HS-5 (cell line): ENCODE results near the gene MACROD2.
A peak's percentile ranks its signal among the peaks of the same experiment; 100 is the strongest.

Experiments
- DNase-seq: peaks from one replicate; pipeline ENCODE4 v3.0.0-alpha.2; 2012; ENCODE audit warnings: low read depth

The MACROD2 gene

GRCh38 chr20:14758356-14758755 is 763.0 kb downstream of the MACROD2 start:
- DNase-seq = no peak

DNA sequence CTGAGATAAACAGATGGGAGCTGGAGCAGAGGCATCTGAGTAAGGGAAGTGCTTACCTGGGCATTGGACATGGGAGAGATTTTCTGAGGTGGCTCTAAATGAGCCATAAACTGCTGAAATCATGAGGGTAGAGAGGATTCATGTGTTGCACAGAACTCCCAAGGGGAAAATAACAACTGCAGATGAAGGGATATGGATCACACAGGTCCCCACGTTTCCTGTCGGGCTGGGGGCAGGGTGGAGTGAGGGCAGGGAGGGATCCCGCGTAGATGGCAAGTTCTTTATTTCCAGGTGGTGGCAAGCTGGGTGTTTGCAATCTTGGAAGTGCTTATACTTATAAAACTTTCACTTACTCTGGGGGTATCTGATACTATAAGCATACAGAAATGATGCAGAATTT is 764.7 kb downstream of the MACROD2 start:
- DNase-seq = no peak

- DNase-seq = no peak
Measured at GRCh38 chr20:14761903-14762302, 766.6 kb downstream of the MACROD2 start.

DNA sequence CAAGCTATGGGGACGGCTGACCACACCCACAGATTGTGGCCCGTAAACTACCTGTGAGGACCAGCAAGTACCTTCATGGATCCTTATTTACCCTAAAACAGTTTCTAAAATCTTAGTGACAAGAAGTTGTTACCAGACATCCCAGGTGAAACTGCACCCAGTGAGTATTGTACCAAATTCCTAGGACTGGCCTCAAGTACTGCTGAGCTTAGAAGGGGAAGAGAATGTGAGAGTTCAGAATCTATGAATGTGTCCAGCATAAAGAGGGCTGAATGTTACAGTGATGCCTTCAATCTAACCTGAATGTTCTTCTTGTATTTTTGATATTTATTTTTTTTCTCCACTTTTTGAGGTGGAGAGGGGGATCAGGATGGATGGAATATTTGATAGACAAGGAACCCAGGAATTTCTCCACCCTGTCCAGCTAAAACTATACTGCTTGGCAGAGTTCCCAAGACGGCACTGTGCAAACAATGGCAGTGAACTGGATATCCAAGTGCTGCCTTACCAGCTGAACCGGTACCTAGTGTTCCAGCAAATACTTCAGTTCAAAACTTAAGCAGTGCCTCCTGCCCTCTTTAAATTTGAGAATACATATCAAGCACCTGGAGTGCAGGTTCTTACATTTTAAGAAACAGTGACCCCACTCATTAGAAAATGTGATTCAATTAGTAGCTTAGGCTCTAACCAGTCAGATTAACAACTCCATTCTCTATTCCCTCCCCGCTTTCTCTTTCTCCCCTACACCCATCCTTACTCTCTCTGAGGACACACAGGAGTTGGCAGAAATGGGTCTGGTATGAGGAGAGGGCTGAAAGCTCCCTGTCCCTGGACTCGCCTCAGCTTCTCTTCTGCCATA is 769.4 kb downstream of the MACROD2 start:
- no peak for DNase-seq

DNA sequence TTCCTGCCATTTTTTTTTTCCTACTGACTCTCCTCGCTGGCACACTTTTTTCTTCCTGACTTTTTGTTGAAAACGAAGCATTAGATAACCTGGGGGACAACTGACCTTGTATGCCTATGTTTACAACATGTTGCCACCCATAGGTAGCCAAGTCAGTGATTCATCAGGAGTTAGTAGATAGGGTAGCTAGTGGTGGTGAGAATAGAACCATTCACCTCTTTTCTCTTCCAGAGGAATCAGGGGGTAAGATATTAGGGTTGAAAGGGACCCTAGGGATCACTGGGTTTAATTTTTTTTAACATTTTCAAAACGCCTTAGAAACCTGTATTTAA is 770.0 kb downstream of the MACROD2 start:
- no peak for DNase-seq

DNA sequence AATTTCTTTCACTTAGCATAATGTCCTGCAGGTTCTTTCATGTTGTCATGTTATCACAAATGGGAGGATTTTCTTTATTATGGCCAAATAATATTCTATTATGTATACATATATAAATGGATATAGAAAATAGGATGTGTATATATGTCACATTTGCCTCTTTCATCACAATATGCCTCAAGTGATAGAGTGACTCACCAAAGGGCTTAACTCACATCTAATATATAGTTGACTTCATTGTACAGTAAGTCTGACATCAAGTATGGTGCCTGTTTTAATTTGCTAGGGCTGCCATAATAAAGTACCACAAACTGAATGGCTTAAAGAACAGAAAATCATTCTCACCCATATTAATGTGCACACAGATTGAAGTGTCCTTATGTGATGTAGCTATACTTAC is 778.2 kb downstream of the MACROD2 start:
- DNase-seq = no peak

DNA sequence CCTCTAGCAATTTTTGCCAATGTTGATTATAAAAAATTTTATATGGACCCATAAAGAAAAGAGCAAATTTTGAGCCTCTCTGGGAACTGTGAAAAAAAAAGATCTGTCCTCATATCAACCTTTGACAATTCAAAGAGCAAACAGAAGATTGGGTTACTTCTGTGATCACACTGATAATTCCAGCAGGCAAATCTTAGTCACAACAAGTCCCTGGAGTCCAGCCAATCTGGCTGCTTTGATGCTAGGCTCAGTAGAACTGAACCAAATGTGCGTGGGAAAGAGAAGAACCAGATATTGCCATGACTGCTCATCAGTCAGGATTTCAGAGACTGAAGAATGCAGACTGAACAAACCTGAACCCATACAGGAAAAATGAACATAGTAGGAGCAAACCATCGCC is 780.5 kb downstream of the MACROD2 start:
- DNase-seq = peak; percentile 71

DNA sequence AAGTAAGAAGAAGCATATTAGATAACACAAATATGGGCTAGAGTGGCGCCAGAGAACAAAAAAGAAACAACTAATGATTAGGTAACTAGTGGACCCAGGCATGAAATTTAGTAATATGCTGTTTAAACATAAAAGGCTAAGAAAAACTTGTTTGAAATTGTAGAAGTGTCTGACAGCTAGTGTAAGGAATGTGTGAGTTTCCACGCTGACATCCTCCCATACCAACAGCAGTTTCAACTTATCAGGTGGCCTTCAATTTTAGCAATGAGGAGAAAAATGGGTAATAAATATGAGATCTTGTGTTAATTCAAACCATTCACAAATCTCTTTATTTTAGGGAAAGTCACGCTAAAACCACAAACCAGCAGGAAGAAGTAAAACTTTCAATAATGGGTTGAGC is 782.3 kb downstream of the MACROD2 start:
- no peak for DNase-seq

DNA sequence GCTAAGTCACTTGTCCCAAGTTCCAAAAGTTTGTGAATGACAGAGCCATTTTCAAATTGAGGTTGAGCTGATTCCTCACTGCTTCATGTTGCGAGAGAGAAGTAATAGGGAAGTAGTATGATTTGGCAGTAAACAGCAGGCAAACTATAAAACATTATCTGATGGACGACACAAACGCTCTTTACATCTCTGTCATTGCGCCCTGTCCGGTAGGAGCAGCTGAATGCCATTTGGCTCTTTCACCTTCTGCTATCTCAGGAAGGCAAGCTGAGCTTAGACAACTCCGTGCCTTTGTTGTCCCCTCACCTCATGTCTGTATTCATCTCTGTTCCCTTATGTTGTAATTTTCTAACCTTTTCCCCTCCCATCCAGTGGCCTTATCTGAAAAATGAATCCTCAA is 782.8 kb downstream of the MACROD2 start:
- DNase-seq = no peak

DNA sequence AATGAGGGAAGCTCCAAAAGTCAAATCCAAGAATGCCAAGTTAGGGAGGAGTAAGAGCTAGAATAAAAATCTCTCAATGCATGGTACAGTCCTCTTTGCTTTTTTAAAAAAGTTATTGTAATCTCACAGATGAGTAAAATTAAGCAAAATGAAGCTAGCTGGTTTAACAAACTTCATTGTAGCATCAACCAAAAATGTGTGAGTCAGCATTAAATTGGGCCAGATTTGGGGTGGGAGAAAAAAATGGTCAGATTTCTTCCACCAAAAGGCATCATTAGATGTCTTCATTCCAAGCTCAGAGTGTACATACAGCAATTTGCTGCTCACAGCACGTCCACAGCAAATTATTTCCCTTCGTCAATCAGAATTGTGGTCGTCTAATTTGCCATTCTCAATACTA is 783.6 kb downstream of the MACROD2 start:
- DNase-seq = no peak

- DNase-seq = peak; percentile 35
Measured at GRCh38 chr20:14780508-14780907, 785.2 kb downstream of the MACROD2 start.

GRCh38 chr20:14782731-14783130 is 787.4 kb downstream of the MACROD2 start:
- no peak for DNase-seq

GRCh38 chr20:14783766-14784165 is 788.5 kb downstream of the MACROD2 start:
- DNase-seq = no peak

GRCh38 chr20:14785065-14785743 is 789.9 kb downstream of the MACROD2 start:
- no peak for DNase-seq

DNA sequence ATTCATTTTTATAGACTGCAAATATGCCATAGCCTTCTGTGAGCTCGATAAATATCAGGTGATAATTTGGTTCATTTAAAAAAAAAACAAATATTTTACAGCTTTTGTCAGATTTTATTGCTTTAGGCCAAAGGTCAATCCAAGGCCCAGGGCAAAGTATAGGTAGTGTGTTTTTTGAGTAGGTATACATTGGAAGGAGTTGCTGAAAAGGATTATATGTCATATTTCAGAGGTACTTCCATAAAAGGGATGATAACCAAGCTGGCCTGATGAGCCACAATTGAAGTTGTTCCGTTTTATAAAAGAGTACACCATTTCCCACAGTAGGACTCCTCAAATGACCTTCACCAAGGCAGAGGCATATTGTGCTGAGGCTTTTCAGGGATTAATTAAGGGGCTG is 794.9 kb downstream of the MACROD2 start:
- DNase-seq = no peak

DNA sequence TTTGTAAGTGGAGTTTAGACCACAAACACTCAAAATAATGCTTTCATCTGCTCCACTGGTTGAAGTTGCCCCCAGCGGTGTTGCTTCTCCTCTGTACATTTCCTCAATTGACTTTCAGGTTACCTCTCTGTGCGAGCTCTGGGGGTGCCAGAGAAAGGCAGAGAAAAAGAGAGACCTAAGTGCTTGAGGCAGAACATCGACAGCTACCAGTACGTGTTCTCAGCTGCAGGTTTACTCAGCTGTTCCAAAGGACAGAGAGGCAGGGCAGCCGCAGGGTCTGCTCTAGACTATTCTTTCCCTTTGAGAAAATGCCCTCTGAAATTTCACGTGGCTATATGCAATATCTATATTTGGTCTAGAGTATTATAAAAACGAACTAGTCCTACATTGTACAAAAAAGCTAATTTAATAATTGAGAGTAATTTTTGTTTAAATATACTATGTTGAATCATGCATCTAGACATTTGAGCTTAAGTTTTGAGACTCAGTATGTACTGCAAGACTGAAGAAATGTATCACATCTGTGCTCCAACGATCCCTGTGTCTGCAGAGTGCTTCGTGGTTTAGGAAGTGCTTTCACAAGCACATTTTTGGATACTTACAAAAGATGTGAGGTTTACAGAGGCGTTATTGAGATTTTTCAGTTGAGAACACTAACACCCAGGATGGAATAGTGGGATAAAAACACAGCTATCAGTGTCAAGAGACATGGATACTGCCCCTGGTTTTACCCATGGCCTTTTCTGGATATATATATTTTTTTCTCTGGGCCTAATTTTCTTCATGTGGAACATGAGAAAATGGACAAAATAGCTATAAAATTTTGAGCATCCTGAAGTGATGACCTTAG is 795.7 kb downstream of the MACROD2 start:
- no peak for DNase-seq

DNA sequence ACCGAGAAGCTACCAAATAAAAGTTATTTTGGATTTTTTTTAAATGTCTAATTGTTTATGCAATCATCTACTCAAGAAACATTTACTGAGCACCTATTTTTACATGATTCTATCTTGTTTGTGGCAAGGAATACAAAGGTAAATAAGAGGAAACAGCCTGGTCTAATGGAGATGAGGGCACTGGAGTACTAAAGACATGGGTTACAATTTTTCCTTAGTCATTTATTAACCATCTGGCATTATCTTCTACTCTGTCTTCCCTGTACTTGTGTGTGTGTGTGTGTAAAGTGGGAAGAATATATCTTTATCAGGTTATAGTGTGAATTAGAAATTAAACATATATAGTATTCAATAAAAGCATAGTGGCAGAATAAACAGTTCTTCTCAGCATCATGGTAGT is 797.6 kb downstream of the MACROD2 start:
- DNase-seq = no peak

GRCh38 chr20:14799545-14800216 is 804.4 kb downstream of the MACROD2 start:
- DNase-seq = no peak

DNA sequence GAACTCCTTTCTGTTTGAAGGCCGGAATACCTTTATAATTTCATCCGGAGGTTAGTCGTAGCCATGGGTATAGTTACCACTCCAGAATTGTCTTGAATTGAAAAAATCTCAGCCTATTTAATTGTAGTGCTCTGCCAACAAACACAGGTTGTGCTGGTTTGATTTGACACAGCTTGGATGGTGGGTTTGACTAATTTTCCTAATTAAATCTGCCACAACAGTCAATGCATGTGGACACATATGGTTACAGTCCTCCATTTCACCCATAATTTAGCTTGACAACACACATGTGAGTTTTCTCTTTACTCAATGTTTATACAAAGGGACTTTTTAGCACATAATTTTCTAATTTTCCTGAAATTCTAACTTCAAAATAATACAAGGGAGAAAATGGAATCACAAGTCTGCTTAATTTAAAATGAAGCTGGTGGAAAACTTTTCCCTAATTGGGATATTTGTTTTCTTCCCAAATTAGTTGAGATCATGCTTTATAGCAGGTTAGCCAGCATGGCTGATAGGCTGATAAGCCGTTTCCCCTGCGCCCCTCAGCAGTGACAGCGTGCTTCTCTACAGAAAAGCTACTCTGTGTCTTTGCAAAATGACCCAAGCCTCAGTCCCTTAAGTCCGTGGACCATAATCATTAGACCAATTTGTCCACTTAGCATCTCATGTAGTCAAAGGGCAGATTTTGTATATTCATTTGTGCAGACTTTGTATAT is 805.5 kb downstream of the MACROD2 start:
- DNase-seq = no peak

GRCh38 chr20:14801591-14802325 is 806.4 kb downstream of the MACROD2 start:
- DNase-seq = no peak

GRCh38 chr20:14807224-14807623 is 811.9 kb downstream of the MACROD2 start:
- DNase-seq = no peak
